Skin of body (tissue), 2 donors: ENCODE data around the gene FOSL1. TPM values are rescaled to one million over a fixed set of nuclear protein-coding genes. Genes with fewer than 3 reads are reported as not detected.

Source experiments
- DNase-seq: peaks from one replicate; lab custom pipeline; 2025; lab: John Stamatoyannopoulos, UW
- total RNA-seq: library from RNA; depleted of rRNA; stranded (reverse); fragments of >200 nt; gene quantifications from one replicate; pipeline ENCODE4 v1.2.3, GENCODE V29; 2014

Gene FOSL1
- total RNA-seq, 1 donor from 2014 or later = 10.6 TPM

DNA sequence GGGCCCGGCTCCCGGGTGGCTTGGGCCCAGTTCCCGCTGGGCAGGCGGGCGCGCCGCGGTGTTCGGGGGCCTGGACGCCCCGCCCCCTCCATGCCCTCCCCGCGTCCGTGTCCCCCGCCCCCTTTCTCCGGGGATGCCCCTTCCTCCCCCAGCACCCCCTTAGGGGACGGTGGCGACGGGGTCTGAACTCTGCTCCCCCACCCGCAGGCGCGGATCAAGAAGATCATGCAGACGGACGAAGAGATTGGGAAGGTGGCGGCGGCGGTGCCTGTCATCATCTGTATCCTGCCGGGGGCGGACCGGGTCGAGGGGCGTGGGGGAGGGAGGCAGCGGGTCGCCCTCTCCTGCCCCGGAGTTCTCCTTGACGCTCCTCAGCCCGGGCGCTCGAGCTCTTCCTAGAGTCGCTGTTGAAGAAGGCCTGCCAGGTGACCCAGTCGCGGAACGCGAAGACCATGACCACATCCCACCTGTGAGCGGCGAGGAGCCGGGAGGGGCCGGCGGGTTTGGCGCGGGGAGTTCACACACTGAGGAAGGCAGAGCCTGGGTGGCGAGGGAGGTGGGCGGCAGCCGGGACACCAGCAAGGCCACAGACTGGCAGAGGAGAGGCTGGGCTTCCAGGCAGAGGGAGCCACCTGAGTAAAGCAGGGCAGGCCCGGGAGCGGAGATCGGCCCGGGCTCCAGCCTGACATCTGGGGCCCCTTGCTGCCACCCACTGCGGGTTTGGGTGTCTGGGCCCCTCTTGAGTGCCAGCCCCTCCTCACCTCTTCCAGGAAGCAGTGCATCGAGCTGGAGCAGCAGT, 19.6 kb upstream of the FOSL1 start:
- no peak for DNase-seq

DNA sequence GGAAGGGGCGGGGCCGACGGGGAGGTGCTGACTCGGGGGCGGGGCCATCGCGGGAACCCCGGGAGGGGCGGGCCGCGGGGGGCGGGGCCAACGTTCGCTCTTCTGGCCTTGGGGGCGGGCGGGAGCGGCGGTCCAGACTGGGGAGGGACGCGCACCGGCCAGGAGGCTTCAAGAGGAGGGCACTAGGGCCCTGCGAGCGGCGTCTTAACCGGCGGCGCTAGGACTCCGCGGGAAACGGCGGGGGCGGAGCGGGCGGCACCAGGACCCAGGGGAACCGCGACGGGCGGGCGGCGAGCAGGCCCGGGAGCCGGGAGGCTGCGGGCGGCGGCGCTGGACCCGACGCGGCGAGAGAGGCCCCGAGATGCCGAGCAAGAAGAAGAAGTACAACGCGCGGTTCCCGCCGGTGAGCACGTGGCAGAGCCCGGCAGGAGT, 19.0 kb upstream of the FOSL1 start, which contains the start of gene DRAP1:
Gene DRAP1 (plus strand): TSS at position 286 of the 432 bp plus-strand sequence. CDS start 76 bp downstream, at position 362.
- peak; percentile 97 for DNase-seq

DNA sequence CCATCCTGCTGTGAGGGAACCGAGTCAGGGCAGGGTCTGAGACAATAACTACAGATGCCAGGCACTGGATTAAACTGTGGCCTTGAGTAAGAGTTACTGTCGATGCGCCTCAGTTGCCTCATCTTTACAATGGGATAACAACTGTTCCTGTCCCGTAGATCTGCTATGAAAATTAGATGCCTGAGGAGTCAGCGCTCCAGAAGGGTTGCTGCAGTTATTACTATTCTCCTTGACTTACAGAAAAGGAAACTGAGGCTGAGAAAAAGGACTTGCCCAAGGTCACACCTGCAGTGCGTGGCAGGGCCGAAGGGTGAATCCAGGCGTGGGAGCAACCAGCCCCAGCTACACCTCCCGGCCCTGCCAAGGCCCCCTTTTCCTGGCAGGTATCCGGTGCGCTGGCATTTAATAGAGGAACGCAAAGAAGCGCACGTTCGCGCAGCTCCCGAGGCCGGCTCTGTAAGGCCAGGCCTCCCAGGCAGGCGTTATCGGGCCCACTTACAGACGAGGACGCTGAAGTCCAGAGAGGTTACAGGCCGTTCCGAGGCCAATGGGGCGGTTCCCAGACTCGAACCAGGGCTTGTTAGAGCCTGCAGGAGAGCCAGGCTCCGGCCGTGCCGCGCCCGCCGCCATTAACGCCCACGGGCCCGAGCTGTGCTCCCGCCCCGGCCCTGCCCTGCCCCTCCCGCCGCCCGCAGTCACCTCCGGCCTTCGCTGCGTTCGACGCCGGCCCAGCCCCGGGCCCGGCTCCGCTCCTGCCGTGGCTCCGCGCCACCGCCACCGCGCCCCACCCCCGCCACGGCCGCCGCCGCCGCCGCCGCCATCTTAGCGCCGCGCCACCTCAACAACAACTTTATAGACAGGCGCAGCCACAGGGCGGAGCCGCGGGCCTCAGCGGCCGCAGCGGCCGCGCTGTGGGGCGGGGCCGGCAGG, 18.3 kb upstream of the FOSL1 start, which contains the start of gene C11orf68:
Gene C11orf68 (minus strand): TSS at position 852 of the 930 bp plus-strand sequence. CDS start 31 bp downstream, at position 821.
- no peak for DNase-seq

DNA sequence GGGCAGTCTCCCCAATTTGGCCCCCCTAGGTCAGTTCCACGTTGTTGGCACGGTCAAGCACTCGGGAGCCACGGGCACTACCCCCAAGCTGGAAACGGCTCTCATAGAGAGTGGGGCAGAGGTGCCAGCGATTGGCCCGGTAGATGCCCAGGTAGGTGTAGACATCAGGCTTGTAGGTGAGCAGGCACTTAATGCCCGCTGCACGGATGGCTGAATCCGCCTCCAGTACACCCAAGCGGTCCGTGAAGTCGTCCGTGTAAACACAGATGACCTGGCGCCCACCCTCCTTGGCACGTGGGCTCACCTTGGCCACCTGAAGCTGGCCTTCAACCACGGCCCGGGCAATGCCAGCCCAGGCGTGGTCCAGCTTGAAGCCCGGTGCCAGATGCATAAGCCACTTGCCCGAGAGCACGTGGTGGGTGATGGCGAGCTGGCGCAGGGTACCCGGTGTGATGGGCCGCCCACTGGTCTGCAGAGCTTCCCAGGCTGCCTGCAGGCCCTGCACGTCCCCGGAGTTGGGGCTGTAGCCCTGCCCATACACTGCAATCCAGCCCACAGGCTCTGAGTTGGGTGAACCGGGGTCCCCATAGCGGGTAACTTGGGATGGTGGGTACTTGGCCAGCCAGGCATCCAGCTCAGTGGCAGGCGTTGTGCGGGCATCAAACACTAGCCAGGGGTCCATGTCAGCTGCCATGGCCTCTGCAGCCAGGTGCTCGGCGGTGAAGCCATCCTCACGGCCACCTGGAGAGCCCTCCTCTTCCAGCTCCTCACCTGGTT, 17.4 kb upstream of the FOSL1 start:
- no peak for DNase-seq

DNA sequence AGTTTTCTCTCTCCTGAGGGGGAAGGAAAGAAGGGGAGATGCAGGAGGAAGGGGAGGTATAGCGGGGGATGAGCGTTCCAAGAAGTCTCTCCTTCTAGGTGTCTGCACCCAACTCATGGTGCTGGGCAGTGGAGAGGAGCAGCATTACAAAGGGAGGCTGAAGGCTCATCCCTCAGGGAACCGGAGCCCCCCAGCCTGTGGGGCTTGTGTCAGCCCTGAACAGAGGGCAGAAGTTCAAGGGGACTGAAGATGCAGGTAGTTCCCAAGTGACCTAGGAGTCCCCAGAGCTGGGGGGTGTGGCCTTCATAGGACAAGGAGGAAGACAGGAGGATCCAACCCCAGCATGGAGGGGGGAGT, 16.9 kb upstream of the FOSL1 start:
- no peak for DNase-seq

DNA sequence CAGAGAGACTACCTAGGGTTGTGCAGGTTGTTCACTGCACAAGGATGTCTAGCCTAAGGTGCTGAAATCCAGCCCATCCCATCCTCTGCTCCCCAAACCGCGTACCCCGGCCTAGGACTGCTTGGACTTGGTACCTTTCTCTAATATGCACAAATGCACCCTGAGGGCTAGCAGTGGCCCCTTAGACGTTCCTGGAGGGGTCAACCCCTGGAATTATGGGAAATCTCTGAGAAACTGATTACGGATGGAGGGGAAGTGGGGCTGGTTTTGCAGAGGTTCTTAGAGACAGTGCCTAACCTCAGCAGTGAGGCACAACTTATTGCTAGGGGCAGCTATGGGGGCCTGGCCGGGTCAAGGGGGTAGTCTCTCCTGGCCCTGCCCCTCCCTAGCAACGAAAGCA, 16.2 kb upstream of the FOSL1 start:
- DNase-seq = no peak

DNA sequence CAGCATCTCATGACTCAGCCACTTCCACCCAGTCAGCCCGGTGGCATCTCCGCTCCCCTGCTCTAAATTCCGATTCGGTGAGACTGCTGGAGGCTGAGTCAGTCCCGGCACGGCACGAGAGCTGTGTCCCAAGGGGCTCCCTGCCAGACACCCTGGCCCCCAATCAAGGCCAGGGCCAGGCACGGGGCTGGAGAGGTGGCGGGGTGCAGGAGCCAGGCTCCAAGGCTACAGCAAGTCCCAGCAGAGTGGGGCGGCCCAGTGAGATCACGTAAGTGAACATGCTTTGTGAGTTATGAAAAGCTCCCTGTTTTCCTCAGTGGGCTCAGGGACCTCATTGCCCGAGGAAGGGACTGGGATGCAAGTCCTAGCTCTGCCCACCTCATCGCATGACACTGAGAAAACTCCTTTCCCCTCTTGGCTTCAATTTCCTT, 15.6 kb upstream of the FOSL1 start:
- no peak for DNase-seq

DNA sequence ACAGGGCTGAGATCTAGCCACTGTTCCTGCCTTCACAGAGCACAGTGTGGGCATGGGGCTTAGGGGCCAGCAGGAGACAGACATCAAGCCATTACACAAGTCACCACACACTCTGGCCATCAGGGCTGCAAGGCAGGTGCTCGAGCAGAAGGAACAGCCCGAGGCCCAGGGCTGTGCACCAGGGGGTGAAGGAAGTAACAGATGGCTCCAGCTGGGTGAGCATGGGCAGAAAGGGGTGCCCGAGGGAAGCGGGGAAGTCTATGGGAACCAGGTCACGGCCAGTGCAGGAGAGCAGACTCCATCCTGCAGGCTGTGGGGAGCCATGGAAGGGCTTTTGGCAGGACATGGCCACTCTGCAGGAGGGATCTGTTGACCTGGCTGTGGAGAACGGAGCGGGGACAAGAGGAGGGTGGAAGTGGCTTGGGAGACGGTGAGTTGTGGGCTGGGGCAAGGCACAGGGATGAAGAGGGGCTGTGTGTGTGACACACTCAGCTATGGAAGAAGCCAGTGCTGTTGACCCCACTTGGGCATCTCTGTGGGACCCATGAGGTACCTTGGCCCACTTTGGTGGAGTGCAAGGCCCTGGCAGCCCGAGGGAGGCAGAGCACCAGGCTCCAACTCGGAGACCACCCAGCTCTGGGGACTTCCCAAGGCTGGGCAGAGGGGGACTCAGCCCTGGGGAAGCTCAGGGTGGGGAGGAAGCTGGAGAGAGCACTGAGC, 15.1 kb upstream of the FOSL1 start:
- no peak for DNase-seq

DNA sequence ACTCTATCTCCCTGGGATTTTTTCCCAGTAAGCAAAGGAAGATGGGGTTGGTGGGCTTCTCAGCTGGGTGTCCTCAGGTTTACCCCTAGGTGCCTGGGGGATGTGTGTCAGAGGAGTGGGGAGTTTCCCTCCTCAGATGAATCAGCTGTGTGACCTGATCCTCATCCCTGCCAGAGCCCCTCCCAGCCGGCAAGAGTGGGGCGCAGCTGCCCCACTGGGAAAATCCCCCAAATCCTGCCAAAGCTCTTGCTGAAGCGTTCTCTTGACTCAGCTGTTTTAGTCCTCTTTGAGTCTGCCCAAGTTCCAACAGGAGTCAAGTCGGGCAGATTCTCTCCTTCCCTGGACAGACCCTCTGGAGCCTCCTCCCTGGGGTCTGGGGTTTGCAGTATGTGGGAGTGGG, 12.7 kb upstream of the FOSL1 start:
- no peak for DNase-seq

DNA sequence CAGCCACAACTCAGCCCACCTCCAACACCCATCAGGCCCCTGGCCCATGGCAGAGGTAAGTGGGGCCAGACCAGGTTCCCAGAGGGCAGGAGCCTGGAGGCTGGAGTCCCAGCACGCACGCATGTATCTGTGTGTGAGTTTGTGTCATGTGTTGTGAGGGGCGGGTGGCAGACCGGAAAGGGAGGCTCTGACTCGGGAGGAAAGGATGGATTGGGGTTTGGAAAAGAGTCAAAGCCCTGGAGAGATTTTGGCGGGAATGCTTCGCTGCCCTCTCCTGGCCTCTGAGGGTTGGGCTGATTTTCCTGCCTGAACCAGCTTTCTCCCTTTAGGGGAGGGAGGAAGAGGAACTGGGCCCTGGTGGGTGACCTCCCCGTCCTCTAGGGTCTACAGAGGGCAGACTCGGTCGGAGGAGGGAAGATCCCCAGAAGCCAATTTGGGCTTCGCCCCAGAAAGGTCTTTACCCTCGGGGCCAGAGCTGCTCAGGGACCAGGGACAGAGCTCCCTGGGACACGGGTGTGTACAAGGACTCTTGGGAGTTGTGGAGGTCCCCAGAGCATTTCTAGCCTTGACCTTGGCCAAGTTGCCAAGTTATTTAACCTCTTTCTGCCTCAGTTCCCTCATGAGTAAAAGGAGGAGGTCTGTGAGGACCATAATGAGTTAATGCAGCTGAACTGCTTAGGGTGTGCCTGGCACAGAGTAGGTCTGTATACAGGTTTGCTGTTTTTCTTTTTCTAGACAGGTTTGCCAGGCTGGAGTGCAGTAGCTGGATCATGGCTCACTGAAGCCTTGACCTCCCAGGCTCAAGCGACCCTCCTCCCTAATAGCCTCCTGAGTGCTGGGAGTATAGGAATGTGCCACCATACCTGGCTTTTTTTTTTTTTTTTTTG, 11.7 kb upstream of the FOSL1 start:
- DNase-seq = peak; percentile 56

DNA sequence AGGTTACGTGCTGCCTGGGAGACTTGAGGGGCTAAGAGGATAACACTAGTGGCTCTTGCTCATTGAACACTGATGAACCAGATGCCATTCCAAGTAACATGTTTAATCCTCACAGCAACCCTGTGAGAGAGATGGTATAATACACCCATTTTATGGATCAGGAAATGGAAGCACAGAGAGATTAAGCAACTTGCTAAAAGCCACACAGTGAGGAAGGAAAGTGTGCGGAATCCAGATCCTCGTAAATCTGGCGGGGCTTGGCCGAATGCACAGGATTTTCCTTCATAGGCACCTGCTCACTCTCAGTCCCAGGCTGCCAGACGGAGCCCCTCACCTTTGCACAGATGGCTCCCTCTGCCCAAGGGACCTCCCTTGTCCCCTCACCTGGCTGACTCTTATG, 7.7 kb upstream of the FOSL1 start:
- DNase-seq = no peak

DNA sequence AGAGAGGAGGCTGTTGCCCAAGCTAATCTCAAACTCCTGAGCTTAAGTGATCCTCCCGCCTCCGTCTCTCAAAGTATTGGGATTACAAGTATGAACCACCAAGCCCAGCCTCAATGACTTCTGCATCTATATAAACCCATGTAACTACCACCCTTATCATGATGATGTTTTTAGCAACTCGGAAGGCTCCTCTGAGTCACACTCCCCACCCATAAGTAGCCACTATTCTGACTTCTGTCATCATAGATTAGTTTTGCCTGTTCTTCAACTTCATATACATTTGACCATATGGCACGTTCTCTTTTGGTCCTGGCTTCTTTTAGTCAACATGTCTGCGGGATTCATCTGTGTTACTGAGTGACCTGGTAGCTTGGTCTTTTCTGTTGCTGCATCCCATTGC, 6.4 kb upstream of the FOSL1 start:
- DNase-seq = no peak

DNA sequence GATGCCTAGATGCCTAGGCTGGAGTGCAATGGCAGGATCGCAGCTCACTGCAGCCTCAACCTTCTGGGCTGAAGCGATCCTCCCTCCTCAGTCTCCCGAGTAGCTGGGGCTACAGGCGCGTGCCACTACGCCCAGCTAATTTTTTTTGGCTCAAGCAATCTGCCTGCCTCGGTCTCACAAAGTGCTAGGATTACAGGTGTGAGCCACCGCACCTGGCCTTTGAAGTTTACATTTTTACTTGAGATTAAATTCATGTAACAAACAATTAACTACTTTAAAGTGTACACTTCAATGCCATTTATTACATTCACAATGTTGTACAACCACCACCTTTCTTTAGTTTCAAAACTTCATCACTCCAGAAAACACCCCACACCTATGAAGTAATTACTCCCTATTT, 3.5 kb upstream of the FOSL1 start:
- no peak for DNase-seq

DNA sequence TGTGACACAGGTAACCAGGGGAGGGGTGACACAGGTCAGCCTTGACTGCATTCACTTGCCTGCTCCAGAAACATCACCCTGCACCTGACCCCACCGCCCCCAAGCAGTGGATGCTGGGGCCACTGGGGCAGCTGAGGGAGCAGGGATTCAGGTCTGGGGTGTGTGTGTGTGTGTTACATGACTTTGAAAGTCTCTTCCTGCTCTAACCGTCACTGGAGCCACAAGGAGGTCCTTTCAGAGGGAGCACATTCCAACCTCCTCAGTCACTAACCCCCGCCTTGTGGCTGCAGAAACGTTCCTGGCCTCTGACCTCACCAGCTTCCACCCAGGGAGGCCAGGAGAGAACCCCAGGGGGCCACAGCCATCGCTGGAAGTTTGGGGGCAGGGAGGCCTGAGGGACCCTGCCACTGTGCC, 2.9 kb upstream of the FOSL1 start:
- no peak for DNase-seq

DNA sequence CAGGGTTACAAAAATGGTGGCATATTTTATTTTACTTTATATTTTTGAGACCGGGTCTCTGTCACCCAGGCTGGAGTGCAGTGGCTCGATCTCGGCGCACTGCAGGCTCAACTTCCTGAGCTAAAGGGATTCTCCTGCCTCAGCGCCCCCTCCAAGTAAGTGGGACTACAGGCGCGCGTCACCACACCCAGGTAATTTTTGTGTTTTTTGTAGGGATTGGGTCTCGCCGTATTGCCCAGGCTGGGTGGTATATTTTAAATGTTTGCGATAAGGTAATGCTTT, 652 bp upstream of the FOSL1 start:
- no peak for DNase-seq

DNA sequence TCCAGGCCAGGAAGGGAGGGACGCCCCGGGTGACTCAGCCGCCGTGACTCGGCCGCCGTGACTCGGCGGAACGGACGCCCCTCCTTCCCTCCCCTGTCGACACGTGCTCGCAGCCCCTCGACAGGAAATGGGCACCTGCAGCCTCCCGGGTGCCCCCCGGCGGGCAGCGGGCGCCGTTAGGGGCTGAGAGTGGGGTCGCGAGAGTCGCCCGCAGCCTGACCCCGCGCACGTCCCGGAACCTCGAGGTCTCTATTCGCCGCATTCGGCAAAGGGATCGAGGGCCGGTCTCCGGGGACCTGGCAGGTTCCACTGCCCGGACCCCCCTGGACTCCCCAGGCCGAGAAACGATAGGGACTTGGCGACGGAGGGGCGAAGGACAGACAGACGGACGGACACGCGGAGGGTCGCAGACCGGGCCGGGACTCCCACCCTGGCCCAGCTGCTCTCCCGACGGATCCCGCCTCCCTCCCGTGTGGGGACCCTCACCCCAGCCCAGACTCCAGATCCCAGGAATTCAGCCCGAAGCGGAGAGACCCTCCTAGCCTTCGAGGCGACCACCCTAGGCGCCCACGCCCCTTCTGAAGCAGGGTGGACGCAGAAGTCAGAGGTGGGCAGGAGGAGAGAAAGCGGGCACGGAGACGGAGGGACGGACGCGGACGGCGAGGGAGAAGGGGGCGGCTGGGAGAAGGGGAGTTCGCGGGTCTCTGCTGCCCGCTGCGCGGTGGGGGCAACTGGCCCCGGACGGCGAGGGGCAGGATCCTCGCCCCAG, 648 bp downstream of the FOSL1 start:
- DNase-seq = no peak

DNA sequence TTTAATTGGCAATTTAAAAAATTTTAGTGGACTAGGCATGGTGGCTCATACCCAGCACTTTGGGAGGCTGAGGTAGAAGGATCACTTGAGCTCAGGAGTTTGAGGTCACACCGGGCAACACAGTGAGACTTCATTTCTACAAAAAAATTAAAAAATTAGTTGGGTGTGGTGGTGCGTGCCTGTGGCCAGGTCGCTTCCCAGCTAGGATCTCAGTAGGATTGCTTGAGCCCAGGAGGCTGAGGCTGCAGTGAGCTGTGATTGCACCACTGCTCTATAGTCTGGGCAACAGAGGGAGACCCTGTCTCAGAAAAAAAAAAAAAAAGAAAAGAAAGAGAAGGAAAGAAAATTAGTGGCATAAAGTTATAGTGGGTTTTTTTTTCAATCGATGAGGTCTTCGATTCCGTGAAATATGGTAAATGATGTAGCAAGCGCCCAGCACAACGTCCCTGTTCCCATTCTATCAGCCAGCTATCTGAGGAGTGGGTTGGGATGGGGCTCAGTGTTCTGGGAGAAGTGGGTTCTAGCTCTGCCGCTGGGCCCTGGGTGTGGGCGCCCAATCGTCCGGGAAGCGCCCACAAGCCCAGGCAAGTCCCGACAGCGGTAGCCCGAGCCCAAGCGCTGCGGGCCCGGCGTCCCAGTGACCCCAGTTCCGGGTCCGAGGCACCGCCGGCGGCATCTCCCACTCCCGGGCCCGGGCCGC, 1.4 kb downstream of the FOSL1 start:
- DNase-seq = no peak

DNA sequence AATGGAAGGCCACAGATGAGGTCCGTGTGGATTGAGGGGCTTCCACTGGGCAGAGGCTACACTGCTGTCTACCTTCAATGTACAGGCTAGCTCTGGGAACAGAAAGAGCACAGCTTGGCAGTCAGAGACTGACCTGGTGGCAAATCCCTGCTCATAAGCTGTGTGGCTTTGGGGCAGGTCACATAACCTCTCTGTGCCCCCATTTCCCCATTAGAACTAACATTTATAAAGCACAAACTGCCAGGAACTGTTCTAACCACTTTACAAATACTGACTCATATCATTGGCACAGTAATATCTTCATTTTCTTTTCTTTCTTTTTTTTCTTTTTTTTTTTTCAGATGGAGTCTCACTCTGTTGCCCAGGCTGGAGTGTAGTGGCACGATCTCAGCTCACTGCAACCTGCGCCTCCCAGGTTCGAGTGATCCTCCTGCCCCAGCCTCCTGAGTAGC, 3.1 kb downstream of the FOSL1 start:
- no peak for DNase-seq
